ENCODE results near the gene DLEU7. TPM values are rescaled to one million over a fixed set of nuclear protein-coding genes. Genes with fewer than 3 reads are reported as not detected.

DLEU7 gene
- total and polyA plus RNA-seq, 2 of the 13 experiments (the other 11 are each of a cell fraction or from before 2014, with no cell fraction given), result not detected

DNA sequence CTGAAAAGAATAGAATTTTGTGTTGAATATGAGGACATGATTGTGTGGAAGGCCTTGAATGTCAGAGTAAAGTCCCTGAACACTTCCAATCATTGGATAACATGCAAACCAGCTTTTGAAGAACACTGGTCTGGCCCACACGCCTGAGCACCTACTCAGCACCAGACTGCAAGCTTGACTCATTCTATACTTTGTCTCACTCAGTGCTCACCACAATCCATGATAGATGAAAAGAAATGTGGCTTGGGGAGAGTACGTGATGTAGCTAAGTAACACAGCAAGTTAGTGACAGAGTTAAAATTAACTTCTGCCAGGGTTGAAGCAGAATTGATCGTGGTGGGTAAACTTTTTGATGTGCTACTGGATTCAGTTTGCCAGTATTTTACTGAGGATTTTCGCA is 12.0 kb downstream of the DLEU7 start:
- H3K9me3 ChIP-seq (ENCODE audit: low read length), result no peaks in the 10 kb centered on the region
- CTCF ChIA-PET (ENCODE audit: low intra/inter-chr PET ratio, low total read pairs), result no interaction called here
- H3K36me3 ChIP-seq (replicated peaks in 1 of 2; ENCODE audit: control insufficient read depth in 1 of 2, insufficient read depth in 2 of 2, low read length in 2 of 2), result no peaks in the 10 kb centered on the region
- H4K20me1 ChIP-seq (ENCODE audit: insufficient read depth, low read length), result no peaks in the 10 kb centered on the region
- no peak overlapping the region for H3K4me3 ChIP-seq (replicated peaks in 1 of 3; ENCODE audit: insufficient read depth in 1 of 3, low read depth in 2 of 3, low read length in 3 of 3)
- H3K27ac ChIP-seq (ENCODE audit: extremely low read length, insufficient read depth, low read length), result no peak overlapping the region
- TF ChIP-seq KLF13 (CRISPR knock-in tag; IDR thresholded peaks at IDR 0.05) (no peak), IRF2 (CRISPR knock-in tag; IDR thresholded peaks at IDR 0.05) (no peak), TRAFD1 (CRISPR knock-in tag; IDR thresholded peaks at IDR 0.05; ENCODE audit: borderline replicate concordance) (no peak), ZNF326 (CRISPR knock-in tag; IDR thresholded peaks at IDR 0.05; ENCODE audit: borderline replicate concordance) (no peak), NONO (IDR thresholded peaks at IDR 0.05) (no peak), NONO (CRISPR knock-in tag; conservative IDR thresholded peaks at IDR 0.05) (no peak), CSRNP1 (CRISPR knock-in tag; IDR thresholded peaks at IDR 0.05) (no peak), ARHGAP35 (CRISPR knock-in tag; IDR thresholded peaks at IDR 0.05; ENCODE audit: borderline replicate concordance) (no peak), NR0B2 (CRISPR knock-in tag; IDR thresholded peaks at IDR 0.05) (no peak), ZNF256 (CRISPR knock-in tag; conservative IDR thresholded peaks at IDR 0.05) (no peak), CBFB (CRISPR knock-in tag; IDR thresholded peaks at IDR 0.05) (no peak), HMGA1 (CRISPR knock-in tag; conservative IDR thresholded peaks at IDR 0.05) (no peak), TP53 (CRISPR knock-in tag; conservative IDR thresholded peaks at IDR 0.05) (no peak)
- no peaks in the 10 kb centered on the region for H3K4me1 ChIP-seq (ENCODE audit: insufficient read depth, low read length)
- H3K4me2 ChIP-seq (ENCODE audit: low read depth, low read length), result no peak overlapping the region
- H2AFZ ChIP-seq (ENCODE audit: low read length), result no peak overlapping the region
- BruUV-seq (replicated peaks), result no TSS peak
- 81% methylated on average over 4 of the region's 4 CpGs for WGBS (ENCODE audit: low lambda C conversion rate)
- ATAC-seq (no peak), DNase-seq (ENCODE audit: low spot score) (no peak), FAIRE-seq (no peak)
- in situ Hi-C loops (cut with HindIII; ENCODE audit: extremely low pct_ligation_motif_present, low pct_unique_long_range_greater_than_20kb), result no loop called here
- H3K9ac ChIP-seq (ENCODE audit: insufficient read depth, low read depth, low read length), result no peak overlapping the region
- intact Hi-C loops (cut with micrococcal nuclease; ENCODE audit: unreplicated experiment), result no loop called here
- no peaks in the 10 kb centered on the region for H3K27me3 ChIP-seq (ENCODE audit: control insufficient read depth in 1 of 2, insufficient read depth in 2 of 2, low read length in 2 of 2)
- H3K79me2 ChIP-seq (ENCODE audit: insufficient read depth, low read length), result no peaks in the 10 kb centered on the region
- POLR2A ChIA-PET, result no interaction called here
